HCT116 (cell line): Measurements from ENCODE around the gene TCF7L1. TPM values are rescaled to one million over a fixed set of nuclear protein-coding genes. Genes with fewer than 3 reads are reported as not detected.

ENCODE experiments used
- ATAC-seq: fragments of 200-7000 bp; cut with Tn5 transposase; 2 replicates; pipeline ENCODE4 v1.9.1; 2020; ENCODE audit warnings: mild to moderate bottlenecking, moderate library complexity
- BruUV-seq: library from RNA; stranded (reverse); fragments of 400-500 nt; replicated peaks from 2 replicates; lab custom pipeline; 2021; lab: Mats Ljungman, UMichigan
- CTCF ChIA-PET: fragments of 300-600 bp; sonication (Branson Sonifier 250); formaldehyde crosslinking; loops from one replicate; lab custom pipeline; 2021; ENCODE audit warnings: antibody characterized with exemption; lab: Charles Lee
- POLR2A ChIA-PET: fragments of 300-600, 350-600 bp; sonication (Branson Sonifier 250); formaldehyde crosslinking; loops from one replicate; lab custom pipeline; 2021; ENCODE audit warnings: antibody characterized with exemption; lab: Charles Lee
- RAD21 ChIA-PET, 2 experiments: fragments of 300-600 bp; sonication (Branson Sonifier 250); formaldehyde crosslinking; loops; one replicate each; lab custom pipeline; 2023; ENCODE audit warnings: low total read pairs in 2 of 2; ENCODE audit not compliant: uncharacterized antibody in 2 of 2, unreplicated experiment in 2 of 2, low non-redundant PET in 1 of 2; lab: Charles Lee
- DNase-seq: peaks from one replicate; pipeline ENCODE4 v3.0.0-alpha.2; 2010; ENCODE audit warnings: low read depth, low spot score
- H2AFZ ChIP-seq: fragments of 200-600 bp; shearing (Covaris generic), sonication (generic); 2 replicates; pipeline ENCODE4 v1.6.1; 2017; ENCODE audit warnings: low read depth, mixed run types, mixed read lengths, antibody characterized with exemption, low read length; ENCODE audit not compliant: poor library complexity, severe bottlenecking
- H3K27ac ChIP-seq: 2 replicates; pipeline ENCODE4 v1.5.1; 2012; ENCODE audit warnings: low read depth, low read length
- H3K27me3 ChIP-seq: fragments of 200-600 bp; sonication (generic); 2 replicates; pipeline ENCODE4 v1.6.1; 2016; ENCODE audit warnings: mixed run types, low read length, mixed read lengths; ENCODE audit not compliant: insufficient read depth
- H3K36me3 ChIP-seq, 2 experiments: fragments of 200-500 bp in 1 of 2; fragments of 200-600 bp in 1 of 2; sonication (Bioruptor generic) in 1 of 2; sonication (generic) in 1 of 2; 2 replicates each; pipeline versions ENCODE4 v1.5.1 to v1.6.1; 2014 to 2016; ENCODE audit warnings: low read length in 2 of 2, inconsistent platforms in 1 of 2, mixed read lengths in 1 of 2, mixed run types in 1 of 2; ENCODE audit not compliant: insufficient read depth in 2 of 2, control insufficient read depth in 1 of 2
- H3K4me1 ChIP-seq, 2 experiments: fragments of 200-600 bp in 1 of 2; sonication (generic) in 1 of 2; 2 replicates each; pipeline versions ENCODE4 v1.5.1 to v1.6.1; 2012 to 2017; ENCODE audit warnings: low read length in 2 of 2, inconsistent platforms in 1 of 2, mild to moderate bottlenecking in 1 of 2, mixed read lengths in 1 of 2, mixed run types in 1 of 2, moderate library complexity in 1 of 2; ENCODE audit not compliant: insufficient read depth in 2 of 2, control insufficient read depth in 1 of 2
- H3K4me2 ChIP-seq: fragments of 200-600 bp; sonication (generic); 2 replicates; pipeline ENCODE4 v1.6.1; 2017; ENCODE audit warnings: mixed run types, low read length, mixed read lengths
- H3K4me3 ChIP-seq, 2 experiments: fragments of 200-600 bp in 1 of 2; sonication (generic) in 1 of 2; replicated peaks in 1 of 2; 2 replicates each; pipeline ENCODE4 v1.5.1; 2011 to 2016; ENCODE audit warnings: low read length in 2 of 2, control low read depth in 1 of 2, low read depth in 1 of 2, mild to moderate bottlenecking in 1 of 2, mixed read lengths in 1 of 2, mixed run types in 1 of 2
- H3K79me2 ChIP-seq: fragments of 200-600 bp; sonication (generic); 2 replicates; pipeline ENCODE4 v1.6.1; 2017; ENCODE audit warnings: mild to moderate bottlenecking, mixed run types, low read length, moderate library complexity, mixed read lengths; ENCODE audit not compliant: insufficient read depth
- H3K9ac ChIP-seq: fragments of 200-600 bp; sonication (generic); 2 replicates; pipeline ENCODE4 v1.6.1; 2016; ENCODE audit warnings: low read length, mixed read lengths
- H3K9me2 ChIP-seq: fragments of 200-600 bp; sonication (generic), shearing (Covaris generic); 2 replicates; pipeline ENCODE4 v1.6.1; 2017; ENCODE audit warnings: mixed run types, mild to moderate bottlenecking, moderate library complexity; ENCODE audit not compliant: insufficient read depth
- H3K9me3 ChIP-seq, 2 experiments: fragments of 200-500 bp in 1 of 2; fragments of 200-600 bp in 1 of 2; sonication (Bioruptor generic) in 1 of 2; sonication (generic) in 1 of 2; 2 replicates each; pipeline ENCODE4 v1.6.1; 2014 to 2017; ENCODE audit warnings: low read length in 2 of 2, mixed read lengths in 2 of 2, inconsistent platforms in 1 of 2, low read depth in 1 of 2, mild to moderate bottlenecking in 1 of 2, mixed run types in 1 of 2, moderate library complexity in 1 of 2; ENCODE audit not compliant: control insufficient read depth in 1 of 2, insufficient read depth in 1 of 2
- H4K20me1 ChIP-seq: fragments of 200-600 bp; sonication (generic), shearing (Covaris generic); 2 replicates; pipeline ENCODE4 v1.6.1; 2017; ENCODE audit warnings: mixed run types, mild to moderate bottlenecking, moderate library complexity; ENCODE audit not compliant: insufficient read depth
- ATF3 ChIP-seq: IDR thresholded peaks from 2 replicates; pipeline ENCODE4 v1.6.1; 2012
- CBX3 ChIP-seq: IDR thresholded peaks from 2 replicates; pipeline ENCODE4 v1.6.1; 2012; ENCODE audit warnings: low read depth
- CEBPB ChIP-seq: IDR thresholded peaks from 2 replicates; pipeline ENCODE4 v1.6.1; 2012; ENCODE audit warnings: low read depth
- EGR1 ChIP-seq: IDR thresholded peaks from 2 replicates; pipeline ENCODE4 v1.6.1; 2012; ENCODE audit warnings: low read depth
- ELF1 ChIP-seq: IDR thresholded peaks from 2 replicates; pipeline ENCODE4 v1.6.1; 2012; ENCODE audit warnings: low read depth, borderline replicate concordance
- EZH2phosphoT487 ChIP-seq: fragments of 200-600 bp; IDR thresholded peaks from 2 replicates; pipeline ENCODE4 v1.6.1; 2018; ENCODE audit warnings: antibody characterized with exemption, borderline replicate concordance
- FOSL1 ChIP-seq: IDR thresholded peaks from 2 replicates; pipeline ENCODE4 v1.6.1; 2012; ENCODE audit warnings: low read depth
- JUND ChIP-seq: IDR thresholded peaks from 2 replicates; pipeline ENCODE4 v1.6.1; 2012
- MAX ChIP-seq: IDR thresholded peaks from 2 replicates; pipeline ENCODE4 v1.6.1; 2012
- POLR2A ChIP-seq: IDR thresholded peaks from 2 replicates; pipeline ENCODE4 v1.7.0; 2011; ENCODE audit warnings: borderline replicate concordance; ENCODE audit not compliant: insufficient read depth, insufficient read length; ENCODE audit errors: extremely low read depth
- POLR2AphosphoS5 ChIP-seq: IDR thresholded peaks from 2 replicates; pipeline ENCODE4 v1.6.1; 2011; ENCODE audit warnings: mild to moderate bottlenecking, low read depth, low read length, moderate library complexity
- RAD21 ChIP-seq: IDR thresholded peaks from 2 replicates; pipeline ENCODE4 v1.6.1; 2012; ENCODE audit warnings: low read depth, mild to moderate bottlenecking
- SIN3A ChIP-seq: IDR thresholded peaks from 2 replicates; pipeline ENCODE4 v1.6.1; 2012; ENCODE audit warnings: low read depth
- SP1 ChIP-seq: IDR thresholded peaks from 2 replicates; pipeline ENCODE4 v1.6.1; 2012; ENCODE audit warnings: low read depth
- SRF ChIP-seq: IDR thresholded peaks from 2 replicates; pipeline ENCODE4 v1.6.1; 2012; ENCODE audit warnings: low read depth
- TCF7L2 ChIP-seq: IDR thresholded peaks from 2 replicates; pipeline ENCODE4 v1.7.0; 2011; ENCODE audit warnings: borderline replicate concordance, inconsistent platforms; ENCODE audit not compliant: insufficient read depth, insufficient read length; ENCODE audit errors: extremely low read depth
- YY1 ChIP-seq: IDR thresholded peaks from 2 replicates; pipeline ENCODE4 v1.6.1; 2011; ENCODE audit warnings: low read length, low read depth, moderate library complexity, mild to moderate bottlenecking; ENCODE audit not compliant: insufficient replicate concordance; ENCODE audit errors: extremely low read depth
- ZBTB33 ChIP-seq: IDR thresholded peaks from 2 replicates; pipeline ENCODE4 v1.6.1; 2011; ENCODE audit warnings: mild to moderate bottlenecking, low read length, moderate library complexity; ENCODE audit not compliant: insufficient replicate concordance; ENCODE audit errors: extremely low read depth
- ZFX ChIP-seq: fragments of 450-650 bp; IDR thresholded peaks from 2 replicates; pipeline ENCODE4 v1.6.1; 2017
- ZNF274 ChIP-seq: fragments of 200-500 bp; sonication (Bioruptor generic); IDR thresholded peaks from 2 replicates; pipeline ENCODE4 v1.6.1; 2014; ENCODE audit warnings: mild to moderate bottlenecking, low read depth, low read length, inconsistent platforms
- intact Hi-C: fragments of 100-400 bp; cut with micrococcal nuclease; formaldehyde crosslinking; loops from 2 replicates; pipeline ENCODE4 v1.10.0; 2022
- total RNA-seq: library from RNA; stranded (reverse); gene quantifications from one replicate; pipeline ENCODE4 v1.2.1, GENCODE V29; 2021; ENCODE audit not compliant: unreplicated experiment

Gene TCF7L1
- total RNA-seq, 1 experiment from 2014 or later: 10.3 TPM

- Histone ChIP-seq H3K9me3 (no peaks in the 10 kb centered on the region), H3K4me3 (no peak overlapping the region), H4K20me1 (no peaks in the 10 kb centered on the region), H3K79me2 (no peaks in the 10 kb centered on the region), H3K9ac (no peak overlapping the region), H3K36me3 (no peaks in the 10 kb centered on the region)
- DNase-seq: no peak
- CTCF ChIA-PET: no interaction called here
- no TSS peak for BruUV-seq
- RAD21 ChIA-PET: no interaction called here
- intact Hi-C loops: no loop called here
- no peak for TF ChIP-seq SIN3A
- no peak for TF ChIP-seq SRF
- TF ChIP-seq ZFX: no peak
- TF ChIP-seq ZNF274: no peak
- TF ChIP-seq, all 23 proteins: peak for 0
- no peaks in the 10 kb centered on the region for H3K27me3 ChIP-seq
- H3K4me2 ChIP-seq: no peak overlapping the region
- POLR2A ChIA-PET: no interaction called here
- H3K9me2 ChIP-seq: no peaks in the 10 kb centered on the region
- ATAC-seq: no peak
- peaks cover 0 to 5% of the 10 kb centered on the region in 2 experiments; a peak in 1 of 4 replicates for H3K4me1 ChIP-seq
- no peak overlapping the region for H3K27ac ChIP-seq
- no peak overlapping the region for H2AFZ ChIP-seq
Measured at GRCh38 chr2:85264471-85264870, 131.3 kb downstream of the TCF7L1 start.

- intact Hi-C loops: no loop called here
- H3K9me2 ChIP-seq: no peaks in the 10 kb centered on the region
- no peaks in the 10 kb centered on the region for H4K20me1 ChIP-seq
- H3K27ac ChIP-seq: no peak overlapping the region
- ATAC-seq: no peak
- no peak for DNase-seq
- H3K4me2 ChIP-seq: no peak overlapping the region
- POLR2A ChIA-PET: no interaction called here
- H3K4me1 ChIP-seq: peaks cover 0 to 5% of the 10 kb centered on the region in 2 experiments; a peak in 1 of 4 replicates
- TF ChIP-seq ELF1 (no peak), EZH2phosphoT487 (no peak), POLR2AphosphoS5 (no peak), CBX3 (no peak), SP1 (no peak), TCF7L2 (no peak), ZBTB33 (no peak), EGR1 (no peak), FOSL1 (no peak), SRF (no peak), MAX (no peak), YY1 (no peak), SIN3A (no peak), RAD21 (no peak), JUND (no peak), ATF3 (no peak), CEBPB (no peak), POLR2A (no peak), ZNF274 (no peak), ZFX (no peak)
- TF ChIP-seq, all 23 proteins: peak for 0
- no peaks in the 10 kb centered on the region for H3K36me3 ChIP-seq
- BruUV-seq: no TSS peak
- H3K9ac ChIP-seq: no peak overlapping the region
- H3K9me3 ChIP-seq: no peaks in the 10 kb centered on the region
- H3K79me2 ChIP-seq: no peaks in the 10 kb centered on the region
- CTCF ChIA-PET: interaction anchor here (1.6 to 2.8 kb wide), 2 partner anchors 9 to 10 kb away, joined by 9 to 10 read pairs; no protein-coding TSS in a partner anchor
- no peak overlapping the region for H2AFZ ChIP-seq
- no peak overlapping the region for H3K4me3 ChIP-seq
- RAD21 ChIA-PET: no interaction called here
- no peaks in the 10 kb centered on the region for H3K27me3 ChIP-seq
Measured at GRCh38 chr2:85265304-85265703, 132.1 kb downstream of the TCF7L1 start.
